Measurements from ENCODE around the gene ARHGEF28. TPM values are rescaled to one million over a fixed set of nuclear protein-coding genes. Genes with fewer than 3 reads are reported as not detected.

ARHGEF28 gene
- total and polyA plus RNA-seq, 8 donors = 14.9 to 36.2 (median 24.6) TPM

- no peaks in the 10 kb centered on the region for H3K36me3 ChIP-seq
- H3K4me3 ChIP-seq = no peak overlapping the region
- FAIRE-seq (no peak), DNase-seq (no peak), ATAC-seq (no peak)
- no peaks in the 10 kb centered on the region for H3K27me3 ChIP-seq
- intact Hi-C loops (cut with DNase I) = no loop called here
- no peak for TF ChIP-seq CTCF (IDR thresholded peaks at IDR 0.05)
- 93 to 97% methylated on average over 5 of the region's 5 CpGs for WGBS, 2 donors
- peaks cover 6 to 15% (median 14%) of the 10 kb centered on the region in 3 donors for H3K4me1 ChIP-seq
- no peaks in the 10 kb centered on the region for H3K9me3 ChIP-seq
- H3K27ac ChIP-seq = no peak overlapping the region
Measured at GRCh38 chr5:73603998-73604397, 22.0 kb upstream of the ARHGEF28 start.

GRCh38 chr5:73605223-73606087, 20.5 kb upstream of the ARHGEF28 start:
- peak overlapping the region; percentile 35 to 77 (median 54) for H3K27ac ChIP-seq
- no peaks in the 10 kb centered on the region for H3K36me3 ChIP-seq
- no peaks in the 10 kb centered on the region for H3K27me3 ChIP-seq
- DNase-seq (peak in 3 of 6 donors; percentile 48 to 71 (median 66)), ATAC-seq (peak; percentile 92 to 99 (median 98)), FAIRE-seq (no peak)
- 17% methylated on average over 8 of the region's 8 CpGs for WGBS, 2 donors
- no peaks in the 10 kb centered on the region for H3K9me3 ChIP-seq
- no peak overlapping the region for H3K4me3 ChIP-seq
- H3K4me1 ChIP-seq = peaks cover 6 to 15% (median 14%) of the 10 kb centered on the region in 3 donors
- TF ChIP-seq CTCF (IDR thresholded peaks at IDR 0.05) = no peak
- intact Hi-C loops (cut with DNase I) = no loop called here

- TF ChIP-seq CTCF (IDR thresholded peaks at IDR 0.05) = no peak
- intact Hi-C loops (cut with DNase I) = no loop called here
- ATAC-seq = peak in 1 of 4 donors; percentile 43
Measured at GRCh38 chr5:73606206-73606753, 19.7 kb upstream of the ARHGEF28 start.

DNA sequence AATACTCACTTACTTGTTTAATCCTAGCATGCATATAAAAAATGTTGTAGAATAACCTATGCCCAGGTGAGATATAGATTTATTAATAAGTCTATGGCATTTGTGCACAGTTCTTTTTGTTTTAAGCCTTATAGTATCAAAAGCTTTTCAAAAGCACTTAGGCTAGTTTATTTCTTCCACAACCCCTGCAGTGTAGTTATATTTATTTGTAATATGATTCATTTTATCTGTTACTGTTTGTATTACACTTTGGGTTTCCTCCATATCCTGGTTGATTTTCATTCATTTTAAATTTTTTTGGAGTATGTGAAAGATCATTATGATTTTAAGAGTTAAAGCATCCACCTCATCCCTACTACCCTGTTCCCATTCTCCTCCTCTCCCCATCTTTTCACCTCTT, 18.8 kb upstream of the ARHGEF28 start:
- DNase-seq = no peak
- intact Hi-C loops (cut with DNase I) = no loop called here
- ATAC-seq = no peak
- Histone ChIP-seq H3K9me3 (no peaks in the 10 kb centered on the region), H3K27me3 (no peaks in the 10 kb centered on the region), H3K36me3 (no peaks in the 10 kb centered on the region), H3K4me1 (peaks cover 6 to 15% (median 14%) of the 10 kb centered on the region in 3 donors), H3K27ac (no peak overlapping the region), H3K4me3 (no peak overlapping the region)
- FAIRE-seq = no peak
- no peak for TF ChIP-seq CTCF (IDR thresholded peaks at IDR 0.05)

More at GRCh38 chr5:73606206-73606753, 19.7 kb upstream of the ARHGEF28 start:
- Histone ChIP-seq H3K36me3 (no peaks in the 10 kb centered on the region), H3K27me3 (no peaks in the 10 kb centered on the region), H3K9me3 (no peaks in the 10 kb centered on the region), H3K27ac (peak overlapping the region in 2 of 4 donors; percentile 59 to 77), H3K4me3 (no peak overlapping the region), H3K4me1 (peaks cover 6 to 15% (median 14%) of the 10 kb centered on the region in 3 donors)
- WGBS, 2 donors = 46 to 51% methylated on average over 3 of the region's 3 CpGs
- no peak for DNase-seq
- FAIRE-seq = no peak

DNA sequence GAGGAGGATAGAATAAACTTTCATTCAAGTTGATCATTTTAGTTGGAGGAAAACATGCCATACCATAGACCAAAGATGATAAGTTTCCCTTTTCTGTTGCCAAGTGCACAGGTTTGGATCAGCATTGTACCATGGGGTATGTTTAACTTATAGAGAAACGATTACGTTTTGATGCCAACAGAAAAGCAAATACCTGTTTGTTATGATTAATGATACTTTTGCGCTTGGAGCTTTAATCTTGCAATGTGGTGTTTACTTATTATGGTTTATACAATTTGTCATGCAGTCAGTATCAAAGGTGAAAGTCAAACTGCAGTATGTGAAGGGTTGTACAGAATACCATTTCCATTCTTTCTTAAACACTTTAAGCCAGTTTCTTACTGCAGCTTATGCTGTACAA, 13.2 kb upstream of the ARHGEF28 start:
- FAIRE-seq (no peak), ATAC-seq (peak; percentile 70 to 92 (median 84)), DNase-seq (no peak)
- H3K27ac ChIP-seq = peak overlapping the region in 1 of 4 donors; percentile 3
- no peaks in the 10 kb centered on the region for H3K9me3 ChIP-seq
- intact Hi-C loops (cut with DNase I) = no loop called here
- no peaks in the 10 kb centered on the region for H3K36me3 ChIP-seq
- H3K4me3 ChIP-seq = no peak overlapping the region
- H3K27me3 ChIP-seq = no peaks in the 10 kb centered on the region
- no peak for TF ChIP-seq CTCF (IDR thresholded peaks at IDR 0.05)
- WGBS, 2 donors = 5 to 9% methylated on average over 3 of the region's 3 CpGs
- H3K4me1 ChIP-seq = peaks cover 0 to 15% (median 5%) of the 10 kb centered on the region in 3 donors

All from pancreas (tissue), 10 donors.